Uterus (tissue), 4 donors: ENCODE measurements around the gene HAND1. TPM values are rescaled to one million over a fixed set of nuclear protein-coding genes. Genes with fewer than 3 reads are reported as not detected.
"Not testable (repeated sequence)": the region's sequence is repeated elsewhere in the genome, so short reads cannot be mapped to it uniquely, and the experiment has no call there.

Experiments
- DNase-seq, 2 donors: peaks; one replicate each; pipeline ENCODE4 v3.0.0-alpha.2; 2019 to 2020
- H3K27ac ChIP-seq, 2 donors: fragments of 200-600 bp; sonication (generic); 1 replicate in 1 of 2; 2 replicates in 1 of 2; pipeline ENCODE4 v1.5.1; 2016 to 2018
- H3K27me3 ChIP-seq, 2 donors: fragments of 200-600 bp; sonication (generic); one replicate each; pipeline ENCODE4 v1.5.1; 2018 to 2019; ENCODE audit warnings: control low read depth in 1 of 2
- H3K36me3 ChIP-seq, 2 donors: fragments of 200-600 bp; sonication (generic); one replicate each; pipeline ENCODE4 v1.5.1; 2019; ENCODE audit warnings: control low read depth in 1 of 2
- H3K4me1 ChIP-seq, 2 donors: fragments of 200-600 bp; sonication (generic); one replicate each; pipeline ENCODE4 v1.5.1; 2018 to 2019; ENCODE audit warnings: control low read depth in 1 of 2
- H3K4me3 ChIP-seq, 2 donors: fragments of 200-600 bp; sonication (generic); 1 replicate in 1 of 2; 2 replicates in 1 of 2; pipeline ENCODE4 v1.5.1; 2018 to 2019; ENCODE audit warnings: mild to moderate bottlenecking in 1 of 2
- H3K9me3 ChIP-seq, 2 donors: fragments of 200-600 bp; sonication (generic); one replicate each; pipeline ENCODE4 v1.5.1; 2019; ENCODE audit warnings: control low read depth in 1 of 2
- CTCF ChIP-seq, 4 experiments: fragments of 200-600 bp in 2 of 4; fragments of 450-650 bp in 2 of 4; sonication (generic) in 2 of 4; IDR thresholded peaks; one replicate each; pipeline ENCODE4 v1.5.1; 2016 to 2019; ENCODE audit warnings: antibody characterized with exemption in 4 of 4, mild to moderate bottlenecking in 2 of 4, moderate library complexity in 1 of 4
- POLR2A ChIP-seq, 2 donors: fragments of 450-650 bp; IDR thresholded peaks; one replicate each; pipeline ENCODE4 v1.6.1; 2016; ENCODE audit warnings: antibody characterized with exemption in 2 of 2, mild to moderate bottlenecking in 1 of 2, moderate library complexity in 1 of 2
- intact Hi-C: fragments of 100-400 bp; cut with DNase I; formaldehyde crosslinking; loops from one replicate; pipeline ENCODE4 v1.15.1; 2023; ENCODE audit warnings: low total_unique reads
- total RNA-seq, 4 donors: library from RNA; depleted of rRNA in 3 of 4; stranded (reverse); fragments of >200 nt in 3 of 4; gene quantifications; one replicate each; pipeline versions ENCODE4 v1.1.0 to v1.2.4, GENCODE V29; 2014 to 2023
- donor health status: DM: yes; HTN: yes; CAD: no.

The HAND1 gene
- total RNA-seq, 4 donors from 2014 or later: 0.14 TPM; not detected in 3

GRCh38 chr5:154518438-154518867, 40.4 kb upstream of the HAND1 start:
- intact Hi-C loops: no loop called here
- H3K4me3 ChIP-seq: no peak overlapping the region
- no peak for TF ChIP-seq POLR2A (IDR thresholded peaks at IDR 0.05)
- H3K27ac ChIP-seq: no peak overlapping the region
- no peaks in the 10 kb centered on the region for H3K36me3 ChIP-seq
- DNase-seq: no peak
- no peaks in the 10 kb centered on the region for H3K9me3 ChIP-seq
- H3K27me3 ChIP-seq: peaks cover 0 to 4% of the 10 kb centered on the region in 2 donors
- H3K4me1 ChIP-seq: no peaks in the 10 kb centered on the region

- no peak for TF ChIP-seq CTCF (IDR thresholded peaks at IDR 0.05)
- TF ChIP-seq POLR2A (IDR thresholded peaks at IDR 0.05): no peak
- Histone ChIP-seq H3K9me3 (no peaks in the 10 kb centered on the region), H3K27me3 (peaks cover 0 to 4% of the 10 kb centered on the region in 2 donors), H3K27ac (no peak overlapping the region), H3K4me3 (no peak overlapping the region), H3K36me3 (no peaks in the 10 kb centered on the region), H3K4me1 (no peaks in the 10 kb centered on the region)
- DNase-seq: no peak
- intact Hi-C loops: no loop called here
These were observed 39.9 kb upstream of the HAND1 start for GRCh38 chr5:154517810-154518437.

- H3K4me3 ChIP-seq: no peak overlapping the region
- no peak overlapping the region for H3K27ac ChIP-seq
- peaks cover 0 to 4% of the 10 kb centered on the region in 2 donors for H3K27me3 ChIP-seq
- no peaks in the 10 kb centered on the region for H3K4me1 ChIP-seq
- no peaks in the 10 kb centered on the region for H3K9me3 ChIP-seq
- no peaks in the 10 kb centered on the region for H3K36me3 ChIP-seq
- TF ChIP-seq POLR2A (IDR thresholded peaks at IDR 0.05) (no peak), CTCF (IDR thresholded peaks at IDR 0.05) (no peak)
- intact Hi-C loops: no loop called here
- DNase-seq: no peak
These were observed 39.2 kb upstream of the HAND1 start for GRCh38 chr5:154517181-154517580.

GRCh38 chr5:154516475-154516874, 38.4 kb upstream of the HAND1 start:
- peaks cover 0 to 4% of the 10 kb centered on the region in 2 donors for H3K27me3 ChIP-seq
- intact Hi-C loops: no loop called here

GRCh38 chr5:154515488-154515887, 37.5 kb upstream of the HAND1 start:
- DNase-seq, H3K9me3 ChIP-seq, H3K4me1 ChIP-seq, H3K27me3 ChIP-seq, intact Hi-C loops, H3K27ac ChIP-seq, H3K4me3 ChIP-seq, H3K36me3 ChIP-seq: not testable (repeated sequence)

More at GRCh38 chr5:154516475-154516874, 38.4 kb upstream of the HAND1 start:
- Histone ChIP-seq H3K9me3 (no peaks in the 10 kb centered on the region), H3K4me1 (no peaks in the 10 kb centered on the region), H3K27ac (no peak overlapping the region), H3K36me3 (no peaks in the 10 kb centered on the region), H3K4me3 (no peak overlapping the region)
- no peak for DNase-seq
- no peak for TF ChIP-seq CTCF (IDR thresholded peaks at IDR 0.05)
- no peak for TF ChIP-seq POLR2A (IDR thresholded peaks at IDR 0.05)

- Histone ChIP-seq H3K9me3 (no peaks in the 10 kb centered on the region), H3K4me3 (no peak overlapping the region), H3K27ac (no peak overlapping the region), H3K4me1 (no peaks in the 10 kb centered on the region), H3K36me3 (no peaks in the 10 kb centered on the region), H3K27me3 (no peaks in the 10 kb centered on the region)
- TF ChIP-seq POLR2A (IDR thresholded peaks at IDR 0.05): no peak
- intact Hi-C loops: no loop called here
- DNase-seq: no peak
These were observed 36.3 kb upstream of the HAND1 start for GRCh38 chr5:154514331-154514730.

GRCh38 chr5:154513669-154514084, 35.6 kb upstream of the HAND1 start:
- H3K27me3 ChIP-seq: no peaks in the 10 kb centered on the region
- H3K36me3 ChIP-seq: no peaks in the 10 kb centered on the region

More at GRCh38 chr5:154513669-154514084, 35.6 kb upstream of the HAND1 start:
- Histone ChIP-seq H3K9me3 (no peaks in the 10 kb centered on the region), H3K4me1 (no peaks in the 10 kb centered on the region), H3K27ac (no peak overlapping the region), H3K4me3 (no peak overlapping the region)
- intact Hi-C loops: no loop called here
- no peak for TF ChIP-seq CTCF (IDR thresholded peaks at IDR 0.05)
- no peak for TF ChIP-seq POLR2A (IDR thresholded peaks at IDR 0.05)
- DNase-seq: no peak
